Limb (tissue), 2 donors: ENCODE measurements around the gene SS18L1.

ENCODE experiments used
- DNase-seq, 2 donors: peaks; one replicate each; pipeline ENCODE4 v3.0.0-alpha.2; 2016; ENCODE audit errors: extremely low spot score in 2 of 2

SS18L1 gene

GRCh38 chr20:62225820-62226635, 82.5 kb downstream of the SS18L1 start:
- no peak for DNase-seq

- DNase-seq, result no peak
Observed at GRCh38 chr20:62226707-62227590, 83.4 kb downstream of the SS18L1 start.

GRCh38 chr20:62227591-62227976, 84.0 kb downstream of the SS18L1 start:
- no peak for DNase-seq

GRCh38 chr20:62227977-62228958, 84.7 kb downstream of the SS18L1 start:
- DNase-seq, result no peak

- DNase-seq, result no peak
Observed at GRCh38 chr20:62228982-62229545, 85.5 kb downstream of the SS18L1 start.

GRCh38 chr20:62229667-62230066, 86.1 kb downstream of the SS18L1 start:
- DNase-seq, result no peak

GRCh38 chr20:62230276-62230675, 86.7 kb downstream of the SS18L1 start:
- DNase-seq, result no peak

GRCh38 chr20:62230696-62231095, 87.1 kb downstream of the SS18L1 start:
- no peak for DNase-seq

GRCh38 chr20:62231292-62231691, 87.7 kb downstream of the SS18L1 start:
- no peak for DNase-seq
